Measurements from ENCODE around the gene TBX2. TPM values are rescaled to one million over a fixed set of nuclear protein-coding genes. Genes with fewer than 3 reads are reported as not detected.

TBX2 gene
- total and polyA plus RNA-seq, 2 of the 13 experiments (the other 11 are each of a cell fraction or from before 2014, with no cell fraction given) = 2.8 to 15.3 TPM

DNA sequence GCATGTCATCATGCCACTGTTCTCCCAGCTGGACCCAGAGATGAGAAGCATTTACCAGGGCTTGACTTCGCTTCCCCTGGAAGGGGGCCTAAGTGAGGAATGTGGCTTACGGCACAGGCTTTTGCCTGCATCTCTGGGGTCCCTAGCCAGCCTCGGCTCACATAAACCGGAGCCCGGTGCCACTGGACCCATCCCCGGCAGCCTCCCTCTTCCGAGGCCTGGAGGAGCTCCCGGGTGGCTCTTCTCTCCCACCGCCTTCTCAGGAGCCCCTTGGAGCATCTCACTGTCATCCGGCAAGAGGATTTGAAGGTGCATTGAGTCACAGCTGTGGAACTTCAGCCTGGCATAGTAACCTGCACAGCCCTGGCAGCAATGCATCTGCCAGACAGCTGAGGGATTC is 29.9 kb upstream of the TBX2 start:
- no TSS peak for BruUV-seq (replicated peaks)
- no peak overlapping the region for H3K27ac ChIP-seq (ENCODE audit: extremely low read length, insufficient read depth, low read length)
- H2AFZ ChIP-seq (ENCODE audit: low read length) = no peak overlapping the region
- no peaks in the 10 kb centered on the region for H3K27me3 ChIP-seq (ENCODE audit: control insufficient read depth in 1 of 2, insufficient read depth in 2 of 2, low read length in 2 of 2)
- DNase-seq (ENCODE audit: low spot score) (no peak), FAIRE-seq (no peak), ATAC-seq (no peak)
- peaks cover 57% of the 10 kb centered on the region for H3K4me1 ChIP-seq (ENCODE audit: insufficient read depth, low read length)
- in situ Hi-C loops (cut with HindIII; ENCODE audit: extremely low pct_ligation_motif_present, low pct_unique_long_range_greater_than_20kb) (no loop called here), intact Hi-C loops (cut with micrococcal nuclease; ENCODE audit: unreplicated experiment) (no loop called here)
- ChIA-PET CTCF (ENCODE audit: low intra/inter-chr PET ratio, low total read pairs) (no interaction called here), POLR2A (no interaction called here)
- no peak overlapping the region for H3K9ac ChIP-seq (ENCODE audit: insufficient read depth, low read depth, low read length)
- no peak overlapping the region for H3K4me3 ChIP-seq (replicated peaks in 1 of 3; ENCODE audit: insufficient read depth in 1 of 3, low read depth in 2 of 3, low read length in 3 of 3)
- no peaks in the 10 kb centered on the region for H3K79me2 ChIP-seq (ENCODE audit: insufficient read depth, low read length)
- no peak for TF ChIP-seq ZNF12 (CRISPR knock-in tag; IDR thresholded peaks at IDR 0.05)
- TF ChIP-seq TMF1 (CRISPR knock-in tag; IDR thresholded peaks at IDR 0.05; ENCODE audit: low read depth) = no peak
- TF ChIP-seq, protein P1, sequence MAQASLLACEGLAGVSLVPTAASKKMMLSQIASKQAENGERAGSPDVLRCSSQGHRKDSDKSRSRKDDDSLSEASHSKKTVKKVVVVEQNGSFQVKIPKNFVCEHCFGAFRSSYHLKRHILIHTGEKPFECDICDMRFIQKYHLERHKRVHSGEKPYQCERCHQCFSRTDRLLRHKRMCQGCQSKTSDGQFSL (CRISPR knock-in tag; IDR thresholded peaks at IDR 0.05) = no peak
- TF ChIP-seq ZNF670 (CRISPR knock-in tag; IDR thresholded peaks at IDR 0.05; ENCODE audit: borderline replicate concordance) = no peak
- no peak for TF ChIP-seq ZBTB1 (CRISPR knock-in tag; IDR thresholded peaks at IDR 0.05; ENCODE audit: borderline replicate concordance)
- no peaks in the 10 kb centered on the region for H3K9me3 ChIP-seq (ENCODE audit: low read length)
- no peaks in the 10 kb centered on the region for H4K20me1 ChIP-seq (ENCODE audit: insufficient read depth, low read length)
- 92% methylated on average over 10 of the region's 10 CpGs for WGBS (ENCODE audit: low lambda C conversion rate)
- no peaks in the 10 kb centered on the region for H3K36me3 ChIP-seq (replicated peaks in 1 of 2; ENCODE audit: control insufficient read depth in 1 of 2, insufficient read depth in 2 of 2, low read length in 2 of 2)
- H3K4me2 ChIP-seq (ENCODE audit: low read depth, low read length) = no peak overlapping the region

DNA sequence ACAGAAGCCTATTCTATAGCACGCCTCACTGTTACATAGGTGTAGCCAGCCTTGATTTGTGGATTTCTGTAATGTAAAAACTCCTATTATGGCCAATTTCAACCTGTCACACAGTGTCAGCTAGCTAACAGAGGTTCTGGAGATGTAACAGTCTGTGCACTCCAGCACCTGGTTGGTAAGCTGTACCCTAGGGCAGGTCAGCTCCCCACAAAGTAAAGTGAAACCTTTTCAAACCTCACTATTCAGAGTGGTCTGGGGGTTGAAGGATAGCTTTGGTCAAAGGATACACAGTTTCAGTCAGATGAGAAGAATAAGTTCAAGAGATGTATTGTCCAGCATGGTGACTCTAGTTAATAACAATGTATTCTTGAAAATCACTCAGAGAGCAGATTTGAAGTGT is 28.5 kb upstream of the TBX2 start:
- Histone ChIP-seq H3K4me1 (ENCODE audit: insufficient read depth, low read length) (peaks cover 51% of the 10 kb centered on the region), H4K20me1 (ENCODE audit: insufficient read depth, low read length) (no peaks in the 10 kb centered on the region), H3K4me3 (replicated peaks in 1 of 3; ENCODE audit: insufficient read depth in 1 of 3, low read depth in 2 of 3, low read length in 3 of 3) (no peak overlapping the region), H3K79me2 (ENCODE audit: insufficient read depth, low read length) (no peaks in the 10 kb centered on the region), H3K27ac (ENCODE audit: extremely low read length, insufficient read depth, low read length) (no peak overlapping the region), H3K9me3 (ENCODE audit: low read length) (no peaks in the 10 kb centered on the region), H3K27me3 (ENCODE audit: control insufficient read depth in 1 of 2, insufficient read depth in 2 of 2, low read length in 2 of 2) (no peaks in the 10 kb centered on the region), H3K4me2 (ENCODE audit: low read depth, low read length) (no peak overlapping the region), H2AFZ (ENCODE audit: low read length) (no peak overlapping the region), H3K36me3 (replicated peaks in 1 of 2; ENCODE audit: control insufficient read depth in 1 of 2, insufficient read depth in 2 of 2, low read length in 2 of 2) (no peaks in the 10 kb centered on the region), H3K9ac (ENCODE audit: insufficient read depth, low read depth, low read length) (no peak overlapping the region)
- in situ Hi-C loops (cut with HindIII; ENCODE audit: extremely low pct_ligation_motif_present, low pct_unique_long_range_greater_than_20kb) = no loop called here
- DNase-seq (ENCODE audit: low spot score) = no peak
- ChIA-PET CTCF (ENCODE audit: low intra/inter-chr PET ratio, low total read pairs) (no interaction called here), POLR2A (no interaction called here)
- FAIRE-seq = no peak
- ATAC-seq = no peak
- TF ChIP-seq ISX (CRISPR knock-in tag; conservative IDR thresholded peaks at IDR 0.05) (no peak), NCOA5 (CRISPR knock-in tag; IDR thresholded peaks at IDR 0.05) (no peak), KDM3A (CRISPR knock-in tag; IDR thresholded peaks at IDR 0.05; ENCODE audit: low read depth) (no peak), PRPF4 (IDR thresholded peaks at IDR 0.05; ENCODE audit: low read depth, low read length, poor library complexity, severe bottlenecking) (no peak), ZFP36 (IDR thresholded peaks at IDR 0.05; ENCODE audit: borderline replicate concordance, low read depth, low read length, partially characterized antibody) (no peak), CREB1 (IDR thresholded peaks at IDR 0.05) (no peak), CREB1 (CRISPR knock-in tag; IDR thresholded peaks at IDR 0.05) (no peak), ATAD3A (CRISPR knock-in tag; IDR thresholded peaks at IDR 0.05) (no peak), ADNP (CRISPR knock-in tag; IDR thresholded peaks at IDR 0.05) (no peak)
- WGBS (ENCODE audit: low lambda C conversion rate) = 100% methylated on average over 1 of the region's 1 CpG
- BruUV-seq (replicated peaks) = no TSS peak
- intact Hi-C loops (cut with micrococcal nuclease; ENCODE audit: unreplicated experiment) = no loop called here
